Retinal pigment epithelial cell (primary cell): Measurements from ENCODE around the gene MDFIC.

Experiments
- DNase-seq: peaks from one replicate; pipeline ENCODE4 v3.0.0-alpha.2; 2010; ENCODE audit warnings: low read depth
- H3K4me3 ChIP-seq: 2 replicates; pipeline ENCODE4 v1.5.1; 2011; ENCODE audit warnings: mild to moderate bottlenecking, low read length, control low read depth, moderate library complexity
- CTCF ChIP-seq: conservative IDR thresholded peaks from 2 replicates; pipeline ENCODE4 v1.5.1; 2011; ENCODE audit warnings: low read depth, low read length, control low read depth, inconsistent platforms

The MDFIC gene

GRCh38 chr7:114931656-114932011 lies 9.7 kb downstream of the MDFIC start:
- H3K4me3 ChIP-seq, result no peak overlapping the region
- DNase-seq, result no peak
- TF ChIP-seq CTCF, result no peak

- no peak for DNase-seq
- TF ChIP-seq CTCF, result no peak
Measured at GRCh38 chr7:114932991-114933390, 11.1 kb downstream of the MDFIC start.

GRCh38 chr7:114933658-114934057 lies 11.8 kb downstream of the MDFIC start:
- TF ChIP-seq CTCF, result no peak
- no peak overlapping the region for H3K4me3 ChIP-seq

More at GRCh38 chr7:114932991-114933390, 11.1 kb downstream of the MDFIC start:
- H3K4me3 ChIP-seq, result no peak overlapping the region

GRCh38 chr7:114934086-114934485 lies 12.2 kb downstream of the MDFIC start:
- H3K4me3 ChIP-seq, result no peak overlapping the region
- no peak for DNase-seq
- TF ChIP-seq CTCF, result no peak

More at GRCh38 chr7:114933658-114934057, 11.8 kb downstream of the MDFIC start:
- DNase-seq, result no peak

GRCh38 chr7:114934713-114935112 lies 12.8 kb downstream of the MDFIC start:
- TF ChIP-seq CTCF, result no peak
- no peak overlapping the region for H3K4me3 ChIP-seq
- no peak for DNase-seq

GRCh38 chr7:114936471-114936870 lies 14.6 kb downstream of the MDFIC start:
- TF ChIP-seq CTCF, result no peak
- no peak overlapping the region for H3K4me3 ChIP-seq
- DNase-seq, result no peak

- DNase-seq, result no peak
- TF ChIP-seq CTCF, result no peak
- no peak overlapping the region for H3K4me3 ChIP-seq
Measured at GRCh38 chr7:114937446-114937845, 15.6 kb downstream of the MDFIC start.
